A549 (cell line): ENCODE data around the gene PTPN23. TPM values are rescaled to one million over a fixed set of nuclear protein-coding genes. Genes with fewer than 3 reads are reported as not detected.

Source experiments
- ATOH8 ChIP-seq: fragments of 250-450 bp; sonication (Bioruptor Pico); IDR thresholded peaks from 2 replicates; pipeline ENCODE4 v1.5.0; 2020; ENCODE audit warnings: low read depth, mild to moderate bottlenecking, moderate library complexity
- BHLHE40 ChIP-seq: IDR thresholded peaks from 2 replicates; pipeline ENCODE4 v1.6.1; 2012; ENCODE audit warnings: low read depth, low read length, inconsistent platforms
- CBX8 ChIP-seq: fragments of 200-600 bp; sonication (generic); IDR thresholded peaks from 2 replicates; pipeline ENCODE4 v1.6.1; 2016
- EHMT2 ChIP-seq: fragments of 200-600 bp; sonication (generic); IDR thresholded peaks from 2 replicates; pipeline ENCODE4 v1.6.1; 2016; ENCODE audit warnings: antibody characterized with exemption, low read depth, mild to moderate bottlenecking, moderate library complexity
- EP300 ChIP-seq, 2 experiments: fragments of >200 bp; sonication (Bioruptor Twin); formaldehyde crosslinking; IDR thresholded peaks; 2 replicates in 1 of 2; 3 replicates in 1 of 2; pipeline ENCODE4 v1.6.1; 2016 to 2017
- FOSL2 ChIP-seq, 2 experiments: fragments of 450-650 bp in 1 of 2; fragments of >200 bp in 1 of 2; sonication (Bioruptor Twin) in 1 of 2; formaldehyde crosslinking; IDR thresholded peaks; 2 replicates each; pipeline versions ENCODE4 v1.5.0 to v1.6.1; 2016 to 2020; ENCODE audit warnings: mild to moderate bottlenecking in 1 of 2, moderate library complexity in 1 of 2
- GATA3 ChIP-seq: IDR thresholded peaks from 2 replicates; pipeline ENCODE4 v1.6.1; 2012; ENCODE audit warnings: borderline replicate concordance
- HOXA7 ChIP-seq: fragments of 250-450 bp; sonication (Bioruptor Pico); IDR thresholded peaks from 2 replicates; pipeline ENCODE4 v1.5.0; 2020; ENCODE audit warnings: mild to moderate bottlenecking, moderate library complexity
- HOXB13 ChIP-seq: fragments of 250-450 bp; sonication (Bioruptor Pico); IDR thresholded peaks from 2 replicates; pipeline ENCODE4 v1.5.0; 2020; ENCODE audit warnings: low read depth, mild to moderate bottlenecking, moderate library complexity
- JUNB ChIP-seq: fragments of >200 bp; sonication (Bioruptor Twin); formaldehyde crosslinking; IDR thresholded peaks from 2 replicates; pipeline ENCODE4 v1.6.1; 2016
- KDM1A ChIP-seq: fragments of 200-600 bp; sonication (generic); IDR thresholded peaks from 2 replicates; pipeline ENCODE4 v1.6.1; 2016; ENCODE audit warnings: low read depth, mild to moderate bottlenecking
- MAX ChIP-seq: IDR thresholded peaks from 2 replicates; pipeline ENCODE4 v1.6.1; 2012
- MAZ ChIP-seq: fragments of 150-350 bp; IDR thresholded peaks from 2 replicates; pipeline ENCODE4 v1.6.1; 2014; ENCODE audit warnings: antibody characterized with exemption, low read depth, low read length, borderline replicate concordance
- MYC ChIP-seq: IDR thresholded peaks from 2 replicates; pipeline ENCODE4 v1.6.1; 2012; ENCODE audit warnings: mild to moderate bottlenecking, inconsistent platforms, low read length, improper control_type of control experiment, borderline replicate concordance
- NPAS2 ChIP-seq: fragments of 250-450 bp; sonication (Bioruptor Pico); IDR thresholded peaks from 2 replicates; pipeline ENCODE4 v1.8.0; 2022; ENCODE audit warnings: mild to moderate bottlenecking, moderate library complexity, borderline replicate concordance
- PHF8 ChIP-seq: fragments of 200-600 bp; sonication (generic); IDR thresholded peaks from 2 replicates; pipeline ENCODE4 v1.6.1; 2016; ENCODE audit warnings: low read depth, mild to moderate bottlenecking, antibody characterized with exemption, moderate library complexity, borderline replicate concordance
- RAD21 ChIP-seq, 2 experiments: fragments of >200 bp in 1 of 2; sonication (Bioruptor Twin) in 1 of 2; formaldehyde crosslinking in 1 of 2; IDR thresholded peaks in 1 of 2; conservative IDR thresholded peaks in 1 of 2; 2 replicates in 1 of 2; 3 replicates in 1 of 2; pipeline ENCODE4 v1.6.1; 2012 to 2018; ENCODE audit warnings: inconsistent platforms in 1 of 2
- RARB ChIP-seq: fragments of 250-450 bp; sonication (Bioruptor Pico); IDR thresholded peaks from 2 replicates; pipeline ENCODE4 v1.8.0; 2021; ENCODE audit warnings: mild to moderate bottlenecking, moderate library complexity
- RCOR1 ChIP-seq: fragments of 150-350 bp; IDR thresholded peaks from 2 replicates; pipeline ENCODE4 v1.6.1; 2014; ENCODE audit warnings: antibody characterized with exemption, low read length, low read depth
- REST ChIP-seq: fragments of 200-600 bp; sonication (generic); IDR thresholded peaks from 2 replicates; pipeline ENCODE4 v1.6.1; 2016; ENCODE audit warnings: antibody characterized with exemption, mild to moderate bottlenecking, moderate library complexity
- RFX5 ChIP-seq: fragments of 450-650 bp; IDR thresholded peaks from 2 replicates; pipeline ENCODE4 v1.7.1; 2014; ENCODE audit warnings: antibody characterized with exemption, mild to moderate bottlenecking, moderate library complexity
- RNF2 ChIP-seq: fragments of 200-600 bp; sonication (generic); IDR thresholded peaks from 2 replicates; pipeline ENCODE4 v1.6.1; 2016; ENCODE audit warnings: low read depth, mild to moderate bottlenecking, antibody characterized with exemption, moderate library complexity, borderline replicate concordance
- TFCP2L1 ChIP-seq: fragments of 250-450 bp; sonication (Bioruptor Pico); IDR thresholded peaks from 2 replicates; pipeline ENCODE4 v1.5.0; 2021; ENCODE audit warnings: mild to moderate bottlenecking
- ZC3H11A ChIP-seq: fragments of 450-650 bp; IDR thresholded peaks from 2 replicates; pipeline ENCODE4 v1.6.1; 2014; ENCODE audit warnings: antibody characterized with exemption, mild to moderate bottlenecking
- ZFP36 ChIP-seq: fragments of 450-650 bp; IDR thresholded peaks from 2 replicates; pipeline ENCODE4 v1.6.1; 2014; ENCODE audit warnings: borderline replicate concordance; ENCODE audit not compliant: partially characterized antibody
- ZNF302 ChIP-seq: fragments of 250-450 bp; sonication (Bioruptor Pico); IDR thresholded peaks from 2 replicates; pipeline ENCODE4 v1.9.0; 2021; ENCODE audit warnings: inconsistent platforms, mild to moderate bottlenecking, moderate library complexity
- ZSCAN20 ChIP-seq: fragments of 250-450 bp; sonication (Bioruptor Pico); IDR thresholded peaks from 2 replicates; pipeline ENCODE4 v1.8.0; 2022; ENCODE audit warnings: mild to moderate bottlenecking, moderate library complexity
- polyA plus RNA-seq, 4 experiments: library from polyadenylated mRNA; depleted of rRNA in 3 of 4; stranded (reverse); fragments of >200 nt; fragmentation: RNase III in 1 of 4; extraction: RNeasy Plus Mini Kit Qiagen cat#74134 plus additional on column Dnase treatment in 1 of 4; gene quantifications; 2 replicates in 3 of 4; 3 replicates in 1 of 4; pipeline ENCODE4 v1.2.3, GENCODE V29; 2011 to 2017

Gene PTPN23
- polyA plus RNA-seq, 2 of the 4 experiments (the other 2 are of a cell fraction): 1.5 to 16.8 TPM

DNA sequence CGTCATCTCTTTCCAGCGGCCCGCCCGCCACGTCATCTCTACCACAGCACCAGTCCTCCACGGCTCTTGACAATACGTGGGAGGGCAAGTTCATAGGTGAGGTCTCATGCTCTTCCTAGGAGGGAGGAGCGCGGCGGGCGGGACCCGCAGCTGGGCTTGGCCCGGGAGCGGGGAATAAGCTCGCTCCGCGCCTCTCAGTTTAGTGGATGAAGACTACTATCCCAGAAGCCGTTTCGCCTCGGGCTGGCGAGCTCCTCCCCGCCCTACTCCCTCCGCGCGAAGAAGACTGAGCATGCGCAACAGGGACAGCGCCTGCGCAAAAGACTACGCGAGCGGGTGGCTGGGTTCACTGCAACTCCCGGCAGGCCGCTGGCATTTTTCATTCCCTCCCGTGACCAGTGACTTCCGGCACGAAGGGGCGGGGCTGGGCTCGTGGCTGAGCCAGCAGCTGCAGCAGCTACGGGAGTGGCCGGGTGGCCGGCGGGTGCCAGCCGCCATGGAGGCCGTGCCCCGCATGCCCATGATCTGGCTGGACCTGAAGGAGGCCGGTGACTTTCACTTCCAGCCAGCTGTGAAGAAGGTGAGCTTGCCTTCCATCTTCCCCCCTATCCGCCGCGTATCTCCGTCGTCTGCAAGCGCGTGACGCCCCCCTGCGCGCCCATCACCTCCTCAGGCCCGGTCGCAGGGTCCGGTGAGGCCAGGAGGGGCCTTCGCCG is at the start of gene PTPN23 (continued):
- TF ChIP-seq KDM1A (no peak), PHF8 (peak; percentile 95), HOXA7 (CRISPR knock-in tag) (peak; percentile 65; the same call in 1 of the 2 replicates), NPAS2 (CRISPR knock-in tag) (no peak), GATA3 (no peak), MAX (peak; percentile 63; the same call in 1 of the 2 replicates), MAZ (no peak), RAD21 (conservative IDR thresholded peaks at IDR 0.05 in 1 of 2, IDR thresholded peaks at IDR 0.05 in 1 of 2) (no peak), EHMT2 (no peak), RCOR1 (no peak), REST (peak; percentile 34; the same call in 1 of the 2 replicates), JUNB (no peak), ZC3H11A (no peak), ATOH8 (CRISPR knock-in tag) (peak; percentile 45; the same call in 1 of the 2 replicates), ZFP36 (no peak), RFX5 (no peak), RNF2 (no peak), MYC (peak; percentile 73; the same call in 1 of the 2 replicates), TFCP2L1 (CRISPR knock-in tag) (peak; percentile 64; the same call in 1 of the 2 replicates), ZSCAN20 (no peak), FOSL2 (IDR thresholded peaks at IDR 0.05) (no peak), FOSL2 (CRISPR knock-in tag; IDR thresholded peaks at IDR 0.05) (0 out of 2 replicates have a peak, but pooled peaks have one; percentile 2), ZNF302 (CRISPR knock-in tag) (no peak), BHLHE40 (peak; percentile 88), CBX8 (no peak), EP300 (IDR thresholded peaks at IDR 0.05) (no peak), RARB (CRISPR knock-in tag) (no peak), HOXB13 (no peak)
